ENCODE measurements around the gene FUZ.

Gene FUZ

GRCh38 chr19:49763230-49763629 lies 49.9 kb downstream of the FUZ start, which contains the start of gene TSKS (continued):
- TF ChIP-seq ZBTB11 (tag by site-specific recombination; conservative IDR thresholded peaks at IDR 0.05; ENCODE audit: low read depth): no peak

DNA sequence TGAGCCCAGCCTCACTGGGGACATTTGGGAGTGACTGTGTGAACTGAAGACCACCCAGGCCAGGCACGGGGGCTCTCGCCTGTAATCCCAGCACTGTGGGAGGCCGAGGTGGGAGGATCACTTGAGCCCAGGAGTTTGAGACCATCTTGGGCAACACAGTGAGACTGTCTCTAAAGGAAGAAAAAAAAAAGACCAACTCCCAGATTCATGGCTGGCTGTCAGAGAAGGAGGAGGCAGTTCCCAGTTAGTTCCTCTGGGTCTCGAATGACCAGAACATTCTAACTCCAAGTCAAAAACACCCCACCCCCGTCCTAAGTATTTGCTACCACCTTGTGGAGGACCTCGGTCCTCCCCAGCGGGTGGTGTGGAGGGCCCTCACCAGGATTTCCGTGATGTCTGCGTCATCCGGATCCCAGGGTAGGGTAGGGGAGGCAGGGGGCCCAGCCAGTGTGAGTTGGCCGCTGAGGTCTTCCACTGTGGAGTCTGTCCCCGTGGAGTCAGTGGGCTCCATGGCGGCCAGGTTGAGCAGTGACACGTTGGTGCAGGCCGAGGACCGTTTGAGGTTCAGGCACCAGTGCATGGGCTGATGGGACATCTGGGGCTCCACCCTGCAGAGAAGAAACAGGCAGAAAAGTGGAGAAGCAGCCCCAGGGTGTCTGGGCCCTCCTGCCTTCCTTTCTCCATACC lies 51.3 kb downstream of the FUZ start:
- Histone ChIP-seq H3K27ac (ENCODE audit: extremely low read depth, low read depth, low read length) (no peak overlapping the region), H3K4me1 (ENCODE audit: control insufficient read depth, insufficient read depth, low read length) (peaks cover 7% of the 10 kb centered on the region), H3K9me3 (ENCODE audit: control insufficient read depth, insufficient read depth, low read depth, low read length) (no peaks in the 10 kb centered on the region), H3K4me3 (ENCODE audit: low read depth, low read length) (no peak overlapping the region), H3K36me3 (ENCODE audit: control insufficient read depth in 2 of 2, insufficient read depth in 1 of 2, low read length in 2 of 2) (no peaks in the 10 kb centered on the region)
- CTCF ChIA-PET: interaction anchor here (0.6 to 1.0 kb wide), 2 partner anchors 10 to 35 kb away, joined by 3 read pairs; no protein-coding TSS in a partner anchor
- TF ChIP-seq ZBTB17 (tag by site-specific recombination; IDR thresholded peaks at IDR 0.05): no peak
- TF ChIP-seq ZIC2 (tag by site-specific recombination; IDR thresholded peaks at IDR 0.05): peak; percentile 66
- TF ChIP-seq ZNF777 (tag by site-specific recombination; IDR thresholded peaks at IDR 0.05; ENCODE audit: borderline replicate concordance): no peak
- TF ChIP-seq ZNF2 (tag by site-specific recombination; IDR thresholded peaks at IDR 0.05): no peak
- TF ChIP-seq ZNF140 (tag by site-specific recombination; IDR thresholded peaks at IDR 0.05): no peak
- POLR2A ChIA-PET: no interaction called here

GRCh38 chr19:49761249-49761624 lies 51.9 kb downstream of the FUZ start:
- Histone ChIP-seq H3K4me1 (ENCODE audit: control insufficient read depth, insufficient read depth, low read length) (peaks cover 7% of the 10 kb centered on the region), H3K27ac (ENCODE audit: extremely low read depth, low read depth, low read length) (no peak overlapping the region), H3K9me3 (ENCODE audit: control insufficient read depth, insufficient read depth, low read depth, low read length) (no peaks in the 10 kb centered on the region), H3K36me3 (ENCODE audit: control insufficient read depth in 2 of 2, insufficient read depth in 1 of 2, low read length in 2 of 2) (no peaks in the 10 kb centered on the region), H3K4me3 (ENCODE audit: low read depth, low read length) (no peak overlapping the region)
- CTCF ChIA-PET: interaction anchor here (0.6 kb wide), 1 partner anchor 36 kb away, joined by 3 read pairs; no protein-coding TSS in a partner anchor
- POLR2A ChIA-PET: no interaction called here
- TF ChIP-seq MYNN (tag by site-specific recombination; IDR thresholded peaks at IDR 0.05; ENCODE audit: borderline replicate concordance): no peak
- TF ChIP-seq ZNF274 (IDR thresholded peaks at IDR 0.05; ENCODE audit: low read length): no peak
- peak; percentile 74; the same call in 1 of the 2 replicates for TF ChIP-seq ZNF274 (tag by site-specific recombination; IDR thresholded peaks at IDR 0.05; ENCODE audit: borderline replicate concordance)

- ChIA-PET POLR2A (no interaction called here), CTCF (interaction anchor here (0.6 to 0.7 kb wide), 2 partner anchors 22 to 40 kb away, joined by 3 read pairs; no protein-coding TSS in a partner anchor)
- Histone ChIP-seq H3K27ac (ENCODE audit: extremely low read depth, low read depth, low read length) (no peak overlapping the region), H3K36me3 (ENCODE audit: control insufficient read depth in 2 of 2, insufficient read depth in 1 of 2, low read length in 2 of 2) (no peaks in the 10 kb centered on the region), H3K4me1 (ENCODE audit: control insufficient read depth, insufficient read depth, low read length) (no peaks in the 10 kb centered on the region), H3K4me3 (ENCODE audit: low read depth, low read length) (no peak overlapping the region), H3K9me3 (ENCODE audit: control insufficient read depth, insufficient read depth, low read depth, low read length) (no peaks in the 10 kb centered on the region)
- peak; percentile 36; the same call in 1 of the 2 replicates for TF ChIP-seq GLIS1 (tag by site-specific recombination; IDR thresholded peaks at IDR 0.05)
- TF ChIP-seq ZNF157 (tag by site-specific recombination; IDR thresholded peaks at IDR 0.05): no peak
- TF ChIP-seq ZNF664 (tag by site-specific recombination; IDR thresholded peaks at IDR 0.05): no peak
- 0 out of 2 replicates have a peak, but pooled peaks have one; percentile 9 for TF ChIP-seq ZIC2 (tag by site-specific recombination; IDR thresholded peaks at IDR 0.05)
- TF ChIP-seq ZBTB8A (tag by site-specific recombination; IDR thresholded peaks at IDR 0.05): no peak
- TF ChIP-seq, protein P1, sequence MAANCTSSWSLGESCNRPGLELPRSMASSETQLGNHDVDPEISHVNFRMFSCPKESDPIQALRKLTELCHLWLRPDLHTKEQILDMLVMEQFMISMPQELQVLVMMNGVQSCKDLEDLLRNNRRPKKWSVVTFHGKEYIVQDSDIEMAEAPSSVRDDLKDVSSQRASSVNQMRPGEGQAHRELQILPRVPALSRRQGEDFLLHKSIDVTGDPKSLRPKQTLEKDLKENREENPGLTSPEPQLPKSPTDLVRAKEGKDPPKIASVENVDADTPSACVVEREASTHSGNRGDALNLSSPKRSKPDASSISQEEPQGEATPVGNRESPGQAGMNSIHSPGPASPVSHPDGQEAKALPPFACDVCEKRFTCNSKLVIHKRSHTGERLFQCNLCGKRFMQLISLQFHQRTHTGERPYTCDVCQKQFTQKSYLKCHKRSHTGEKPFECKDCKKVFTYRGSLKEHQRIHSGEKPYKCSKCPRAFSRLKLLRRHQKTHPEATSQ (tag by site-specific recombination; IDR thresholded peaks at IDR 0.05): no peak
- no peak for TF ChIP-seq ZNF174 (tag by site-specific recombination; IDR thresholded peaks at IDR 0.05)
- no peak for TF ChIP-seq ZNF610 (tag by site-specific recombination; IDR thresholded peaks at IDR 0.05; ENCODE audit: borderline replicate concordance)
- no peak for TF ChIP-seq SCRT2 (tag by site-specific recombination; IDR thresholded peaks at IDR 0.05)
- no peak for TF ChIP-seq ZNF626 (tag by site-specific recombination; IDR thresholded peaks at IDR 0.05)
- peak; percentile 73 for TF ChIP-seq KLF1 (tag by site-specific recombination; IDR thresholded peaks at IDR 0.05)
These were observed 54.8 kb downstream of the FUZ start for GRCh38 chr19:49758292-49758691.

Measured in HEK293 (cell line).